HG03469 (cell line): ENCODE data around the gene DLL3.

Experiments
- ATAC-seq: cut with Tn5 transposase; IDR thresholded peaks from one replicate; pipeline ENCODE4 v1.9.1; 2021; ENCODE audit warnings: mild to moderate bottlenecking, moderate library complexity, moderate number of reproducible peaks; ENCODE audit not compliant: unreplicated experiment

DLL3 gene

GRCh38 chr19:39515551-39516191, 16.9 kb downstream of the DLL3 start:
- ATAC-seq: no peak

DNA sequence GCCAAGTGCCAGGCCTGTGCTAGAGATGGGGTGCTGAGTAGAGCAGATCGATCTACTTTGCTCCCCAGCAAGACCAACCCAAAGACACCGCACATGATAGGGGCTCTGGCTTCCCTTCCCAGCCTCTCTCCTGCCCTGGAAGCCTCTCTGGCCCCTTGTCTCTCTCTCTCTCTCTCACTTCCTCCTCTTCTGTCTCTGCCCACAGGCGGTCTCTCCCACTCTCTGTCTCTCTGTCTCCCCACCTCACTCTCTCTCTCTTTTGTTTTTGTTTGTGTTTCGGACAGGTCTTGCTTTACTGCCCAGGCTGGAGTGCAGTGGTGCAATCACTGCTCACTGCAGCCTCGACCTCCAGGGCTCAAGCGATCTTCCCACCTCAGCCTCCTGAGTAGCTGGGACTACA, 17.5 kb downstream of the DLL3 start:
- no peak for ATAC-seq

DNA sequence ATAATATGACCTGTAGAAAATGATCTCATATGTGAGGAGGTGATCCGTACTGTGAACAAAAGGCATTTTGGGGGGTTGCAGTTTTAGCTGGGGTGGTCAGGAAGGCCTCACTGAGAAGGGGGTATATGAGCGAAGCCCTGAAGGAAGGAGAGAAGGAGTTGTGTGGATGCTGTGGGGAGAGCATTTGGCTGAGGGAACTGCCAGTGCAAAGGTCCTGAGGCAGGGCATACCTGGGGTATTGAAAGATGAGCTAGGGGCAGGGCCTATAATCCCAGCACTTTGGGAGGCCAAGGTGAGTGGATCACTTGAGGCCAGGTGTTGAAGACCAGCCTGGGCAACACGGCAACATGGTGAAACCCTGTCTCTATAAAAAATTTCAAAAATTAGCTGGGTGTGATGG, 18.7 kb downstream of the DLL3 start:
- no peak for ATAC-seq

DNA sequence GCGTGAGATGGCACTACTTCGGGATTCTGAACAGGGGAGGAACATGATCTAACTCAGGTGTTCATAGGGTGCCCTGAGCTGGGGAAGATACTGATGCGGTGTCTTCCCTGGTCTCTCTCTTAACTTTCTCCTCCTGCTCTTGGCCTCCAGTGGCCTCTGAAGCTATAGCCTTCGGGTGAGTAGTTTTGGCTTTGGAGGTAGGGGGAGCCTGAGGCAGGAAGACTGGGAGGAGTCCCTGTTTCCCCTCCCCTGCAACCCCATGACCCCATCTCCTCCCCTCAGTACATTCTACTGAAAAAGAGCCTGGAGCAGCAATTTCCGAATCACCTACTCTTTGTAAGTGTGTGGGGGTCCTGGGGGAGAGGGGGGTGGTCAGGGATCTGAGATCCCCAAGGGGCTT, 19.7 kb downstream of the DLL3 start:
- no peak for ATAC-seq

DNA sequence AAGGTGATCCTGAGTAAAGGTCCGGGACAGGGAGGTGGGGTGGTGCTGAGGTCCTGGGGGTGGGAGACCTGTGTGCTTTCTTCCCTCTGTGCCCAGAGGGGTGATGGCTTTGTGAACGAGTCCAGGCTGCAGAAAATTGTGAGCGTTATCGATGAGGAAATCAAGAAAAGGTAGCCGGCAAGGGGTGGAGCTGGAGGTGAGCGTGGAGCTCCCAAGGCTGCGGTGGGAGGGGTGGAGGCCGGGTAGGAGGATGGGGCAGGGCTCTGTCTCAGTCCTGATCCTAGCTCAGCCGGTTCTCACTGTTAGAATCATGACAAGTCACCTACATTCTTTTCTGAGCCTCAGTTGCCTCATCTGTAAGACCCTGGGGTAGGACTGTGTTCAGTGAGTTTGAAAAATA, 20.2 kb downstream of the DLL3 start:
- ATAC-seq: no peak

DNA sequence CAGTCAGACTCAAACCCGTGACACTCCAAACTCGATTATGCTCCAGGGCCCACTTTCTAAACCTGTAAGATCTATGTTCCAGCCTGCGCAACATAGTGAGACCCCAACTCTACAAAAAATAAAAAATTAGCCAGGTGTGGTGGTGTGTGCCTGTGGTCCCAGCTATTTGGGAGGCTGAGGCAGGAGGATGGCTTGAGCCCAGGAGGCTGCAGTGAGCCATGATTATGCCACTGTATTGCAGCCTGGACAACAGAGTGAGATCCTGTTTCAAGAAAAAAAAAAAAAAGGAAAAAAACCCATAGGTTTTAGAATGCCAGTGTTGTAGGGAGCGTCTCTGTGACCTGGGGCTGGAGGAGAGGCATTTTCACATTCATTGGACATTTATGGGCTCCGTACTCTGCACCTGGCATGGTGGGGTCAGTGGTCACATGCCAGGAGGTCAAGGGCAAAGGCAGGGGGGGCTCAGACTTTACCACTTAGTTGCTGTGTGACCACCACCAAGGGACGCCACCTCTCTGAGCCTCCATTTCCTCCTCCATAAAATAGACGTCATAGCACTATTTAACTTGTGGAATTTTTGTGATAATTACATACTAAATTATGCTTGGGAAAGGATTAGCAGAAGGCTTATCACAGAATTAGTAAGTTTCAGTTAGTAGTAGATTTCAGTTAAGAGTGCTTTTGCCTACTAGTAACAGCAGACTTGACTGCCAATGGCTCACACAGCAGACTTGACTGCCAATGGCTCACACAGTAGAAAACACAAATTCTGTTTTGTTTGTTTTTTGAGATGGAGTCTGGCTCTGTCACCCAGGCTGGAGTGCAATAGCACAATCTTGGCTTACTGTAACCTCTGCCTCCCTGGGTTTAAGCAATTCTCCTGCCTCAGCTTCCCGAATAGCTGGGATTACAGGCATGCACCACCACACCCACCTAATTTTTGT, 22.1 kb downstream of the DLL3 start:
- no peak for ATAC-seq

- ATAC-seq: no peak
Measured at GRCh38 chr19:39524495-39524894, 25.7 kb downstream of the DLL3 start.

DNA sequence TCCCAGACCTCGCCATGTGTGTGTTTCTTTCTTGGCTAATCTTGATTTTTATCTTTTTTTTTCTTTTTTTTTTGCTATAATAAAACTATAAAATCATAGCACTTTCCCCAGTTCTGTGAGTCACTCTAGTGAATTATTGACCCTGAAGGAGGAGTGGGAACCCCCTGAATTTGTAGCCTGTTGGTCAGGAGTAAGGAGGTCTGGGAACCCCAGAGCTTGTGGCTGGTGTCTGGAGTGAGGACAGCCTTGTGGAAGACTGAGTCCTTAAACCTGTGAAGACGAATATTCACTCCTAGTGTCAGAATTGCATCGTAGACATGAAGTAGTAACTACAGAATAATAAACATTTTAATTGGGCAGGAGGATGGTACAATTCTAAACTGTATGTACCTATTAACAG, 26.5 kb downstream of the DLL3 start:
- ATAC-seq: no peak

- no peak for ATAC-seq
Measured at GRCh38 chr19:39531834-39532232, 33.1 kb downstream of the DLL3 start.

GRCh38 chr19:39532233-39533002, 33.7 kb downstream of the DLL3 start, which contains the start of gene EID2B:
TSS of gene EID2B (minus strand) at chr19:39532852. CDS start at chr19:39532802, 50 bp downstream.
- ATAC-seq: peak; percentile 66

DNA sequence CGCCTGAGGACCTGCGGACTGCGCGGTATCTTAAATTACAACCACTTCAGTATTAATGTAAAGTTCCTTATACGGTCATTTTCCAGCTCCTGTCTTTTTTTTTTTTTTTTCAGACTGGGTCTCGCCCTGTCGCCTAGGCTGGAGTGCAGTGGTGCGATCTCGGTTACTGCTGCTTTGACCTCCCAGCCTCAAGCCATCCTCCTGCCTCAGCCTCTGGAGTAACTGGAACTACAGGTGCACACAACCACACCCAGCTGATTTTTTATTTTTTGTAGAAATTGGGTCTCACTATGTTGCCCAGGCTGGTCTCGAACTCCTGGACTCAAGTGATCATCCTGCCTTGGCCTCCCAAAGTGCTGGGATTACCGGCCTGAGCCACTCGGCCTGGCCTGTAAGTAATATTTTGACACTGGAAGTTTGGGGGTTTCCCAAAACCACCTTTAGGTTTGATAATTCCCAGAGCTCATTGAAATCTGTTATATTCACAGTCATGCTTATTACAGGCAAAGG, 34.3 kb downstream of the DLL3 start:
- no peak for ATAC-seq

GRCh38 chr19:39533791-39534190, 35.0 kb downstream of the DLL3 start:
- ATAC-seq: no peak

DNA sequence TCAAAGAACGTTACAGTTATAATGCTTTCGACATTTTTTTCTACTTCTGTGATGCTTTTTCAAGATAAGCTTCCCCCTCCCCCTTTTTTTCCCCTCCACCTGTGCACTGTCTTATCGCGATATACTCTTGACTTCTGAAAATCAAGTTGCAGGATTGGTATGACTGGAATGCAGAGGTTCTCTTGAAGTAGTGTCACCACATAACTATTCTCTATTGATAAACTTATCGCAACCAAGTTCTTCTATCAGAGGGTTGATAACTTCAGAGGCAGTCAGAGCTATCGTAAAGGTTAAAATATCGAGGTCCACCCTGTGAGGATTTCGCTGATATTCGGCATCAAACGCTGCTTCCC, 40.4 kb downstream of the DLL3 start:
- no peak for ATAC-seq

DNA sequence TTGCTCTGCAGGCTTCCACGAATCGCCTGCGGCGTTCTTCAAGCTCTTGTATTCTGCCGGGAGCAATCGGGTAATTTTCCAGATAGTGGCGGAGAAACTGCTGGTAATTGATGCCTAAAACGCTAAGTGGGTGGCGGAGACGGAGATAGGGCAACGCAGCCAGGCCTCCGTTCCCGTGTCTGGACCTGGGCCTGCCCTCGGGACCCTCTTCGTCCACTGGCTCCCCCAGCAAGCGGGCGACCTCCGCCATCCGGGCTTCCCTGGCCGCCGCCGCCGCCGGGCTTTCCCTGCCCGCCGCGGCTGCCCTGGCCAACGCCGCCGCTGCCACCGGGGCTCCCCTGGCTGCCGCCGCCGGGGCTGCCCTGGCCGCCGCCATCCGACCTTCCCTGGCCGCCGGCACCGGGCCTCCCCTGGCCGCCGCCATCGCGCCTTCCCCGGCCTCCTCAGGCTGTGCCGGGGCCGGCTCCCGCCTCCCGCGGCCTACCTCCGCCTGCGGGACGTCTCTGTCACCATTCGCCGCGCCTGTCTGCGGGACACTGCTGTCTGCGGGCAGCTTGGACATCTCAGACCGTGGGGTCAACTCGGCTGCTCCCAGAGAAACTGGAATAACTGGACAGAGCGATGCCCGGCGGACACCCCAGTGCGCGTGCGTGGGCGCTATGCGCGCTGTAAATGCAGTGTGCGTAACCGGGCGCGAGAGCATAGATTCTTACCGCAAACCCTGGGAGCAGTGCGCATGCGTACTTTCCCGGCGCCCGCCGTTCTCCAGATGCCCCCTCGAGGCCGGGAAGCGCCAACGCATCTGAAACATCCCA, 41.0 kb downstream of the DLL3 start, which contains the start of gene EID2:
Gene EID2 (minus strand): TSS at position 644 of the 815 bp plus-strand sequence. CDS start 82 bp downstream, at position 562.
- ATAC-seq: peak; percentile 42

GRCh38 chr19:39540333-39540673, 41.6 kb downstream of the DLL3 start:
- ATAC-seq: no peak

DNA sequence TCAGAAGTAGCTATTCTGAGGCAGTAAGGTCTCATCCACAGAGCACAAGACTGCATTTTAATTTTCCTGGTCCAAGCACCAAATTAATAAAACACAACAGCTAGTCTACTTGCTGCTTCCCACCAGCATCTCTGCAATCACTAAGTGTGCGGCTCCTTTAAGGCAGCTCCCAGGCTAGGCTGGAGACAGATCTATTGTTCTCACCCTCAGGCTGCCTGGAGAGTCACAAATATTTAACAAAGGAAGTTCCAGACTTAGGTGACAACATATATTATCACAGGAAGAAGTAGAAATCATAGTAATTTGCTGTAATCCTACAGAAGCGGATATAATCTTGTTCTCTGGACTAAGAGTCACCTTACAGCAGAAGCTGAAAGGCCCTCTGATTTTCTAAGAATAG, 43.5 kb downstream of the DLL3 start:
- ATAC-seq: no peak

DNA sequence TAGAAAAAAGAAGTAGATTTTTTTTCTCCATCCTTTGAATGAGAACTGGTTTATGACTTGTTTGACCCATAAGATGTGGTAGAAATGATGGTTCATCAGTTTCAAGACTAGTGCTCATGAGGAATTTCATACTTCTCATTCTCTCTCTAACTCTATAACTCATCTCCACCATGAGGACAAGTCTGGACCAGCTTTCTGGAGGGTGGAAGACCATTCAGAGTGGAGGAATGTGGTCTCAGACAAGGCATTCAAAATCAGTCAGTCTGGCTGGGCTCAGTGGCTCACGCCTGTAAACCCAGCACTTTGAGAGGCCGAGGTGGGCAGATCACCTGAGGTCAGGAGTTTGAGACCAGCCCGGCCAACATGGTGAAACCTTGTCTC, 44.7 kb downstream of the DLL3 start:
- no peak for ATAC-seq

- no peak for ATAC-seq
Measured at GRCh38 chr19:39544226-39544903, 45.6 kb downstream of the DLL3 start.

GRCh38 chr19:39544911-39545310, 46.2 kb downstream of the DLL3 start:
- no peak for ATAC-seq

DNA sequence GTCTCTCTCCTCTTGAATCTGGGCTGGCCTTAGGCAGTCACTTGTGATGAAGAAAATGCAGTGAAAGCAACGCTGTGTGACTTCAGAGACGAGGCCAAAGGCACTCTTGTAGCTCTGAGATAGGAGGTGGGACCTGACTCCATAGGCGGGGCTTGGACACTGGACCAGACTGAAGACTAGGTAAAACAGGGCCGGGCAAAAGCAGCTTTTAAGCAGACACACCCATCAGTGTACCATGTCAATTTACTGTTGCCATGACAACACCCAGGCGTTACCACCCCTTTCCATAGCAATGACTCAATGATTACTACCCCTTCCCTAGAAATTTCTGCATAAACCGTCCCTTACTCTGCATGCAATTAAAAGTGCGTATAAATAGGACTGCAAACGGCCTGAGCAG, 47.9 kb downstream of the DLL3 start:
- no peak for ATAC-seq
